PC-9 (cell line): Measurements from ENCODE around the gene TNP1. TPM values are rescaled to one million over a fixed set of nuclear protein-coding genes. Genes with fewer than 3 reads are reported as not detected.

Source experiments
- Bru-seq: library from RNA; stranded (reverse); fragments of 400-500 nt; gene quantifications from one replicate; lab custom pipeline; 2021; lab: Mats Ljungman, UMichigan
- BruChase-seq, 2 experiments: library from RNA; stranded (reverse); fragments of 400-500 nt; gene quantifications; one replicate each; lab custom pipeline; 2021; lab: Mats Ljungman, UMichigan
- BruUV-seq: library from RNA; stranded (reverse); fragments of 400-500 nt; replicated peaks from 2 replicates; lab custom pipeline; 2021; lab: Mats Ljungman, UMichigan
- CTCF ChIA-PET: fragments of 300-600 bp; sonication (Branson Sonifier 250); formaldehyde crosslinking; loops from one replicate; lab custom pipeline; 2022; ENCODE audit warnings: antibody characterized with exemption; lab: Charles Lee
- POLR2A ChIA-PET: fragments of 300-600 bp; sonication (Branson Sonifier 250); formaldehyde crosslinking; loops from one replicate; lab custom pipeline; 2022; ENCODE audit warnings: antibody characterized with exemption; ENCODE audit not compliant: unreplicated experiment; lab: Charles Lee
- DNase-seq, 2 experiments: peaks; one replicate each; pipeline versions ENCODE4 v3.0.0 to v3.0.0-alpha.2; 2015 to 2022; ENCODE audit warnings: mixed read lengths in 1 of 2
- H2AFZ ChIP-seq: fragments of 200-600 bp; sonication (generic); 2 replicates; pipeline ENCODE4 v1.8.1; 2017; ENCODE audit warnings: antibody characterized with exemption
- H3F3A ChIP-seq: fragments of 200-600 bp; sonication (generic); 2 replicates; pipeline ENCODE4 v1.8.1; 2017; ENCODE audit warnings: antibody characterized with exemption, mild to moderate bottlenecking, low read depth; ENCODE audit not compliant: insufficient read depth
- H3K27ac ChIP-seq: fragments of 200-600 bp; sonication (generic); 2 replicates; pipeline ENCODE4 v1.6.1; 2016; ENCODE audit warnings: mixed run types
- H3K27me3 ChIP-seq: fragments of 200-600 bp; sonication (generic); 2 replicates; pipeline ENCODE4 v1.6.1; 2016; ENCODE audit warnings: low read depth, mixed run types; ENCODE audit not compliant: insufficient read depth
- H3K36me3 ChIP-seq: fragments of 200-600 bp; sonication (generic); 2 replicates; pipeline ENCODE4 v1.6.1; 2016; ENCODE audit warnings: low read depth, mixed run types
- H3K4me1 ChIP-seq: fragments of 200-600 bp; sonication (generic); replicated peaks from 2 replicates; pipeline ENCODE4 v1.6.1; 2016; ENCODE audit warnings: mixed run types; ENCODE audit not compliant: insufficient read depth
- H3K4me2 ChIP-seq: fragments of 200-600 bp; sonication (generic); 2 replicates; pipeline ENCODE4 v1.6.1; 2017; ENCODE audit warnings: mixed run types
- H3K4me3 ChIP-seq: fragments of 200-600 bp; sonication (generic); 2 replicates; pipeline ENCODE4 v1.6.1; 2016; ENCODE audit warnings: mixed run types
- H3K79me2 ChIP-seq: fragments of 200-600 bp; sonication (generic); 2 replicates; pipeline ENCODE4 v1.6.1; 2017; ENCODE audit warnings: low read depth, mixed run types
- H3K9me2 ChIP-seq: fragments of 200-600 bp; sonication (generic); 2 replicates; pipeline ENCODE4 v1.8.1; 2017; ENCODE audit warnings: mild to moderate bottlenecking; ENCODE audit not compliant: insufficient read depth
- H3K9me3 ChIP-seq: fragments of 200-600 bp; sonication (generic); 2 replicates; pipeline ENCODE4 v1.8.1; 2016; ENCODE audit warnings: low read depth; ENCODE audit not compliant: insufficient read depth
- H4K20me1 ChIP-seq: fragments of 200-600 bp; sonication (generic); 2 replicates; pipeline ENCODE4 v1.8.1; 2017; ENCODE audit not compliant: insufficient read depth
- CTCF ChIP-seq: fragments of 200-600 bp; sonication (generic); conservative IDR thresholded peaks from 2 replicates; pipeline ENCODE4 v1.6.1; 2017; ENCODE audit warnings: mixed run types, antibody characterized with exemption, mild to moderate bottlenecking, moderate library complexity
- EZH2 ChIP-seq: fragments of 200-600 bp; sonication (generic); IDR thresholded peaks from 2 replicates; pipeline ENCODE4 v1.8.0; 2017; ENCODE audit warnings: antibody characterized with exemption, low read depth
- intact Hi-C: fragments of 100-400 bp; cut with micrococcal nuclease; formaldehyde crosslinking; loops from one replicate; pipeline ENCODE4 v1.10.0; 2022; ENCODE audit not compliant: unreplicated experiment
- long read RNA-seq: library from polyadenylated mRNA; stranded (forward); transcript quantifications from one replicate; pipeline ENCODE4 v2.0.0, GENCODE V29; 2022
- total RNA-seq: library from RNA; stranded (reverse); gene quantifications from 2 replicates; pipeline ENCODE4 v1.2.3, GENCODE V29; 2021

TNP1 gene
- total RNA-seq (not detected in 2 replicates), Bru-seq, nascent RNA (not detected), BruChase-seq, experiment 1, labeled RNA remaining after a 2-hour chase (not detected), BruChase-seq, experiment 2, labeled RNA remaining after a 6-hour chase (not detected)
- long read RNA-seq: 0 reads

DNA sequence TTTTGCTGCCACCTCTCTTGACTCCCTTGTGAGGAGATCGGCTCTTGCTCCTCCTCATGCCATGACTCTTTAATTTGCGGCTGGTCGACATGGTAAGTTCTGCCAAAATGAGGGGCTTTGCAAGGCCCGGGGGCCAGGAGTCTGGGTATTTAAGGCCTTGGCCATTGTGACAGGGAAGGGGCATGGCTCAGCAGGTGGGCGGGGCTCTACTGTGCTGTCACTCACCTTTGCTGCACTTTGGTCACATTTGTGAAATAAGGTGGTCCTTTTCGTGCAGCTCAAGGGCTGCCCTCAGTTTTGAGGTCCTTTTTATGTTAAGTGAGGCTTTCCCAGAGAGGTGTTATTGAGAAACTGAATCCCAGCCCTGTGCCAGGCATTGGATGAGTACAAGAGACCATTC, at the start of gene TNP1:
TNP1 (minus strand) TSS at position 121 of the 400 bp plus-strand sequence; CDS start at position 91, 30 bp downstream.
- no peaks in the 10 kb centered on the region for H3K9me2 ChIP-seq
- H3K79me2 ChIP-seq: no peaks in the 10 kb centered on the region
- peaks cover 3% of the 10 kb centered on the region; the same call in 1 of the 2 replicates for H3K4me1 ChIP-seq
- intact Hi-C loops: no loop called here
- H3K36me3 ChIP-seq: no peaks in the 10 kb centered on the region
- no peak within 1 kb of the TSS for H3K4me3 ChIP-seq
- no peaks in the 10 kb centered on the region for H4K20me1 ChIP-seq
- ChIA-PET POLR2A (no interaction called here), CTCF (no interaction called here)
- TF ChIP-seq EZH2 (no peak), CTCF (no peak)
- H2AFZ ChIP-seq: no peak within 1 kb of the TSS
- H3K9me3 ChIP-seq: no peaks in the 10 kb centered on the region
- H3K27ac ChIP-seq: no peak within 1 kb of the TSS
- no peaks in the 10 kb centered on the region for H3K27me3 ChIP-seq
- no peaks in the 10 kb centered on the region for H3F3A ChIP-seq
- H3K4me2 ChIP-seq: no peak within 1 kb of the TSS
- no TSS peak for BruUV-seq
- DNase-seq: no peak

GRCh38 chr2:216908300-216908699, 48.4 kb upstream of the TNP1 start:
- Histone ChIP-seq H3K36me3 (no peaks in the 10 kb centered on the region), H3F3A (no peaks in the 10 kb centered on the region), H3K79me2 (no peaks in the 10 kb centered on the region), H3K4me2 (no peak overlapping the region), H4K20me1 (no peaks in the 10 kb centered on the region), H3K9me2 (no peaks in the 10 kb centered on the region), H3K4me3 (no peak overlapping the region), H3K27ac (no peak overlapping the region), H3K27me3 (no peaks in the 10 kb centered on the region), H2AFZ (no peak overlapping the region), H3K9me3 (no peaks in the 10 kb centered on the region), H3K4me1 (no peaks in the 10 kb centered on the region)
- BruUV-seq: no TSS peak
- ChIA-PET CTCF (no interaction called here), POLR2A (no interaction called here)
- intact Hi-C loops: no loop called here
- TF ChIP-seq EZH2: no peak
- TF ChIP-seq CTCF: no peak
- DNase-seq: no peak

DNA sequence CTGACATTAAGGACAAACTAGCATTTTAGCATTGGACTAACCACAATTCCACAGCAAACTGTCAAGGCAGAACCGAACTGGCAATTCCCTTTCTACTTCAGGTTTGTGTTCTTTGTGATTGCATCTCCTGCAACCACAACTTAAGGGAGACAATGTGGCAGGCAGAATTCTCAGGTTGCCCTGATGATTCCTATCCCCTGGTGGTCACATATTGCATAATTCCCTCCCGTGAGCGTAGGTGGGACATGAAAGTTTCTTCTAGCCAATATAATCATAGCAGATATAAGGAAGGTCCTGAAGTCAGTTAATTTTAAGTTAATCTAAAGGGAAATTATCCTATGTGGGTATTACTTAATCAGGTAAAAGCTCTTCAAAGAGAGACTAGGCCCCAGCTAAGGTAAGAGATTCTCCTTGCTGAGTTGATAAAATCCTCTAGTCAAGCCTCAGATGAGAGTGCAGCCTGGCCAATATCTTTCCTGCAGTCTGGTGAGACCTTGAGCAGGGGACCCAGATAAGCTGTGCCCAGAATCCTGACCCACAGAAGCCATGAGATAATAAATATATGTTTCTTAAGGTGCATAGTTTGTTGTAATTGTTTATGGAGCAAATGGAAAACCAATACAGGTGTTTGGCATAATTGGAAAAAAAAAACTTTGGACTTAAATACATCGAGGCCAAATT, 45.9 kb upstream of the TNP1 start:
- no peak overlapping the region for H3K4me3 ChIP-seq
- ChIA-PET CTCF (no interaction called here), POLR2A (no interaction called here)
- no peaks in the 10 kb centered on the region for H3K4me1 ChIP-seq
- 0 out of 2 replicates have a peak, but pooled peaks cover 9% of the 10 kb centered on the region for H3K9me3 ChIP-seq
- H3F3A ChIP-seq: no peaks in the 10 kb centered on the region
- no peak overlapping the region for H2AFZ ChIP-seq
- TF ChIP-seq EZH2: no peak
- TF ChIP-seq CTCF: no peak
- H3K36me3 ChIP-seq: no peaks in the 10 kb centered on the region
- H3K79me2 ChIP-seq: no peaks in the 10 kb centered on the region
- H3K4me2 ChIP-seq: no peak overlapping the region
- DNase-seq: no peak
- H4K20me1 ChIP-seq: no peaks in the 10 kb centered on the region
- no peaks in the 10 kb centered on the region for H3K9me2 ChIP-seq
- no peaks in the 10 kb centered on the region for H3K27me3 ChIP-seq
- intact Hi-C loops: no loop called here
- BruUV-seq: no TSS peak
- no peak overlapping the region for H3K27ac ChIP-seq
